ENCODE data around the gene R3HDM2.

DNA sequence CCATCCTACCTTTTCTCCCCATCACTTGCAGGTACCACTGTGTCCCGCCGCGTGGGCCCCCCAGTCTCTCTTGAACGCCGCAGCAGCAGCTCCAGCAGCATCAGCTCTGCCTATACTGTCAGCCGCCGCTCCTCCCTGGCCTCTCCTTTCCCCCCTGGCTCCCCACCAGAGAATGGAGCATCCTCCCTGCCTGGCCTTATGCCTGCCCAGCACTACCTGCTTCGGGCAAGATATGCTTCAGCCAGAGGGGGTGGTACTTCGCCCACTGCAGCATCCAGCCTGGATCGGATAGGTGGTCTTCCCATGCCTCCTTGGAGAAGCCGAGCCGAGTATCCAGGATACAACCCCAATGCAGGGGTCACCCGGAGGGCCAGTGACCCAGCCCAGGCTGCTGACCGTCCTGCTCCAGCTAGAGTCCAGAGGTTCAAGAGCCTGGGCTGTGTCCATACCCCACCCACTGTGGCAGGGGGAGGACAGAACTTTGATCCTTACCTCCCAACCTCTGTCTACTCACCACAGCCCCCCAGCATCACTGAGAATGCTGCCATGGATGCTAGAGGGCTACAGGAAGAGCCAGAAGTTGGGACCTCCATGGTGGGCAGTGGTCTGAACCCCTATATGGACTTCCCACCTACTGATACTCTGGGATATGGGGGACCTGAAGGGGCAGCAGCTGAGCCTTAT lies 39.6 kb upstream of the R3HDM2 start:
- TF ChIP-seq, protein P1, sequence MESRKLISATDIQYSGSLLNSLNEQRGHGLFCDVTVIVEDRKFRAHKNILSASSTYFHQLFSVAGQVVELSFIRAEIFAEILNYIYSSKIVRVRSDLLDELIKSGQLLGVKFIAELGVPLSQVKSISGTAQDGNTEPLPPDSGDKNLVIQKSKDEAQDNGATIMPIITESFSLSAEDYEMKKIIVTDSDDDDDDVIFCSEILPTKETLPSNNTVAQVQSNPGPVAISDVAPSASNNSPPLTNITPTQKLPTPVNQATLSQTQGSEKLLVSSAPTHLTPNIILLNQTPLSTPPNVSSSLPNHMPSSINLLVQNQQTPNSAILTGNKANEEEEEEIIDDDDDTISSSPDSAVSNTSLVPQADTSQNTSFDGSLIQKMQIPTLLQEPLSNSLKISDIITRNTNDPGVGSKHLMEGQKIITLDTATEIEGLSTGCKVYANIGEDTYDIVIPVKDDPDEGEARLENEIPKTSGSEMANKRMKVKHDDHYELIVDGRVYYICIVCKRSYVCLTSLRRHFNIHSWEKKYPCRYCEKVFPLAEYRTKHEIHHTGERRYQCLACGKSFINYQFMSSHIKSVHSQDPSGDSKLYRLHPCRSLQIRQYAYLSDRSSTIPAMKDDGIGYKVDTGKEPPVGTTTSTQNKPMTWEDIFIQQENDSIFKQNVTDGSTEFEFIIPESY (IDR thresholded peaks at IDR 0.05): no peak
- TF ChIP-seq, protein P2, sequence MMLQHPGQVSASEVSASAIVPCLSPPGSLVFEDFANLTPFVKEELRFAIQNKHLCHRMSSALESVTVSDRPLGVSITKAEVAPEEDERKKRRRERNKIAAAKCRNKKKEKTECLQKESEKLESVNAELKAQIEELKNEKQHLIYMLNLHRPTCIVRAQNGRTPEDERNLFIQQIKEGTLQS (IDR thresholded peaks at IDR 0.05): no peak
- TF ChIP-seq, protein P3, sequence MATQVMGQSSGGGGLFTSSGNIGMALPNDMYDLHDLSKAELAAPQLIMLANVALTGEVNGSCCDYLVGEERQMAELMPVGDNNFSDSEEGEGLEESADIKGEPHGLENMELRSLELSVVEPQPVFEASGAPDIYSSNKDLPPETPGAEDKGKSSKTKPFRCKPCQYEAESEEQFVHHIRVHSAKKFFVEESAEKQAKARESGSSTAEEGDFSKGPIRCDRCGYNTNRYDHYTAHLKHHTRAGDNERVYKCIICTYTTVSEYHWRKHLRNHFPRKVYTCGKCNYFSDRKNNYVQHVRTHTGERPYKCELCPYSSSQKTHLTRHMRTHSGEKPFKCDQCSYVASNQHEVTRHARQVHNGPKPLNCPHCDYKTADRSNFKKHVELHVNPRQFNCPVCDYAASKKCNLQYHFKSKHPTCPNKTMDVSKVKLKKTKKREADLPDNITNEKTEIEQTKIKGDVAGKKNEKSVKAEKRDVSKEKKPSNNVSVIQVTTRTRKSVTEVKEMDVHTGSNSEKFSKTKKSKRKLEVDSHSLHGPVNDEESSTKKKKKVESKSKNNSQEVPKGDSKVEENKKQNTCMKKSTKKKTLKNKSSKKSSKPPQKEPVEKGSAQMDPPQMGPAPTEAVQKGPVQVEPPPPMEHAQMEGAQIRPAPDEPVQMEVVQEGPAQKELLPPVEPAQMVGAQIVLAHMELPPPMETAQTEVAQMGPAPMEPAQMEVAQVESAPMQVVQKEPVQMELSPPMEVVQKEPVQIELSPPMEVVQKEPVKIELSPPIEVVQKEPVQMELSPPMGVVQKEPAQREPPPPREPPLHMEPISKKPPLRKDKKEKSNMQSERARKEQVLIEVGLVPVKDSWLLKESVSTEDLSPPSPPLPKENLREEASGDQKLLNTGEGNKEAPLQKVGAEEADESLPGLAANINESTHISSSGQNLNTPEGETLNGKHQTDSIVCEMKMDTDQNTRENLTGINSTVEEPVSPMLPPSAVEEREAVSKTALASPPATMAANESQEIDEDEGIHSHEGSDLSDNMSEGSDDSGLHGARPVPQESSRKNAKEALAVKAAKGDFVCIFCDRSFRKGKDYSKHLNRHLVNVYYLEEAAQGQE (IDR thresholded peaks at IDR 0.05): no peak
- TF ChIP-seq, protein P4, sequence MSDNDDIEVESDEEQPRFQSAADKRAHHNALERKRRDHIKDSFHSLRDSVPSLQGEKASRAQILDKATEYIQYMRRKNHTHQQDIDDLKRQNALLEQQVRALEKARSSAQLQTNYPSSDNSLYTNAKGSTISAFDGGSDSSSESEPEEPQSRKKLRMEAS (IDR thresholded peaks at IDR 0.05): no peak
- TF ChIP-seq, protein P5, sequence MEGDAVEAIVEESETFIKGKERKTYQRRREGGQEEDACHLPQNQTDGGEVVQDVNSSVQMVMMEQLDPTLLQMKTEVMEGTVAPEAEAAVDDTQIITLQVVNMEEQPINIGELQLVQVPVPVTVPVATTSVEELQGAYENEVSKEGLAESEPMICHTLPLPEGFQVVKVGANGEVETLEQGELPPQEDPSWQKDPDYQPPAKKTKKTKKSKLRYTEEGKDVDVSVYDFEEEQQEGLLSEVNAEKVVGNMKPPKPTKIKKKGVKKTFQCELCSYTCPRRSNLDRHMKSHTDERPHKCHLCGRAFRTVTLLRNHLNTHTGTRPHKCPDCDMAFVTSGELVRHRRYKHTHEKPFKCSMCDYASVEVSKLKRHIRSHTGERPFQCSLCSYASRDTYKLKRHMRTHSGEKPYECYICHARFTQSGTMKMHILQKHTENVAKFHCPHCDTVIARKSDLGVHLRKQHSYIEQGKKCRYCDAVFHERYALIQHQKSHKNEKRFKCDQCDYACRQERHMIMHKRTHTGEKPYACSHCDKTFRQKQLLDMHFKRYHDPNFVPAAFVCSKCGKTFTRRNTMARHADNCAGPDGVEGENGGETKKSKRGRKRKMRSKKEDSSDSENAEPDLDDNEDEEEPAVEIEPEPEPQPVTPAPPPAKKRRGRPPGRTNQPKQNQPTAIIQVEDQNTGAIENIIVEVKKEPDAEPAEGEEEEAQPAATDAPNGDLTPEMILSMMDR (IDR thresholded peaks at IDR 0.05; ENCODE audit: low read depth, low read length, missing input control): no peak
- no peak for TF ChIP-seq SP1 (IDR thresholded peaks at IDR 0.05)

Data from liver (tissue), 3 donors.